Tibial nerve (tissue), 4 donors: ENCODE data around the gene CTXN3. TPM values are rescaled to one million over a fixed set of nuclear protein-coding genes. Genes with fewer than 3 reads are reported as not detected.

ENCODE experiments used
- DNase-seq, 2 donors: peaks; one replicate each; pipeline ENCODE4 v3.0.0-alpha.2; 2019; ENCODE audit warnings: low spot score in 2 of 2
- H3K27ac ChIP-seq, 4 donors: fragments of 200-600 bp; sonication (generic) in 3 of 4; one replicate each; pipeline ENCODE4 v1.5.1; 2017 to 2019; ENCODE audit warnings: mild to moderate bottlenecking in 1 of 4
- H3K27me3 ChIP-seq, 2 donors: fragments of 200-600 bp; sonication (generic) in 1 of 2; one replicate each; pipeline versions ENCODE4 v1.5.1 to v1.6.0; 2017 to 2019
- H3K36me3 ChIP-seq, 3 donors: fragments of 200-600 bp; sonication (generic); one replicate each; pipeline ENCODE4 v1.5.1; 2018 to 2019
- H3K4me1 ChIP-seq, 4 donors: fragments of 200-600 bp; sonication (generic) in 3 of 4; one replicate each; pipeline ENCODE4 v1.5.1; 2017 to 2019
- H3K4me3 ChIP-seq, 4 donors: fragments of 200-600 bp; sonication (generic) in 3 of 4; one replicate each; pipeline ENCODE4 v1.5.1; 2017 to 2019; ENCODE audit warnings: mild to moderate bottlenecking in 1 of 4, moderate library complexity in 1 of 4
- H3K9me3 ChIP-seq, 4 donors: fragments of 200-600 bp; sonication (generic) in 3 of 4; one replicate each; pipeline ENCODE4 v1.5.1; 2017 to 2019
- EP300 ChIP-seq, 2 donors: sonication (generic); formaldehyde crosslinking; IDR thresholded peaks; one replicate each; pipeline ENCODE4 v1.6.1; 2017; ENCODE audit warnings: antibody characterized with exemption in 2 of 2, mild to moderate bottlenecking in 1 of 2
- POLR2A ChIP-seq, 2 donors: fragments of 450-650 bp; IDR thresholded peaks; one replicate each; pipeline ENCODE4 v1.6.1; 2017; ENCODE audit warnings: antibody characterized with exemption in 2 of 2, mild to moderate bottlenecking in 2 of 2, moderate library complexity in 2 of 2
- WGBS, 2 donors: methylation state at CpG; one replicate each; pipeline ENCODE4 v1.1.5; 2018; 5-methylcytosine and 5-hydroxymethylcytosine counted together
- total RNA-seq, 4 donors: library from RNA; depleted of rRNA; stranded (reverse); fragments of >200 nt; gene quantifications; one replicate each; pipeline ENCODE4 v1.1.0, GENCODE V29; 2016
- TF ChIP-seq, protein P1 (sequence below), 5 experiments: fragments of 200-600 bp in 3 of 5; fragments of 450-650 bp in 2 of 5; sonication (generic) in 3 of 5; IDR thresholded peaks; one replicate each; pipeline ENCODE4 v1.5.1; 2016 to 2019; ENCODE audit warnings: antibody characterized with exemption in 5 of 5, mild to moderate bottlenecking in 3 of 5, moderate library complexity in 2 of 5

The CTXN3 gene
- total RNA-seq, 4 donors from 2014 or later = not detected

DNA sequence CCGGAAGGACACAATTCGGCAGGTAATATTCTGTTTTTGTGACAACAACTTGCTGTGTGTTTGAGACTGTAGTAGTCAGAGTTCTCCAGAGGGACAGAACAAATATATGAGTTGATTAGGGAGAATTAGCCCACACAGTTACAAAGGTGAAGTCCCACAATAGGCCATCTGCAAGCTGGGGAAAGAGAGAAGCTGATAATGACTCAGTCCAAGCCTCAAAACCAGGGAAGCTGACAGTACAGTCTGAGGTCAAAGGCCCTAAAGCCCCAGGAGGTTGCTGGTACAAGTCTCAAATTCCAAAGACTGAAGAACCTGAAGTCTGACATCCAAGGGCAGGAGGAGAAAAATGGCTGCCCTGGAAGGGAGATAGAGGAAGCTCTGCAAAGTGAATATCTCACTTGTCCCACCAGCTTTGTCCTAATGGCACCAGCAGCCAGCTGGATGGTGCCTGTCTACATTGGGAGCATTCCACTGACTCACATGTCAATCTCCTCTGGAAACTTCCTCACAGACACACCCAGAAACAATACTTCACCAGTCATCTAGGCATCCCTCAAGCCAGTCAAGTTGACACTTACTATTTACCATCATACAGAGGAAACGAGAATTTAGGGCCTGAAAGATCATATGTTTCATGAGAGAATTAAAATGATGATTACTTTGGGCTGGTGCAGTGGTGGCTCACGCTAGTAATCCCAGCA is 36.3 kb upstream of the CTXN3 start:
- Histone ChIP-seq H3K27ac (no peak overlapping the region), H3K4me1 (peaks cover 0 to 4% (median 0%) of the 10 kb centered on the region in 4 donors), H3K9me3 (no peaks in the 10 kb centered on the region), H3K4me3 (no peak overlapping the region), H3K27me3 (no peaks in the 10 kb centered on the region), H3K36me3 (no peaks in the 10 kb centered on the region)
- WGBS, 2 donors = 97 to 100% methylated on average over 4 of the region's 4 CpGs
- DNase-seq = no peak
- TF ChIP-seq, protein P1, sequence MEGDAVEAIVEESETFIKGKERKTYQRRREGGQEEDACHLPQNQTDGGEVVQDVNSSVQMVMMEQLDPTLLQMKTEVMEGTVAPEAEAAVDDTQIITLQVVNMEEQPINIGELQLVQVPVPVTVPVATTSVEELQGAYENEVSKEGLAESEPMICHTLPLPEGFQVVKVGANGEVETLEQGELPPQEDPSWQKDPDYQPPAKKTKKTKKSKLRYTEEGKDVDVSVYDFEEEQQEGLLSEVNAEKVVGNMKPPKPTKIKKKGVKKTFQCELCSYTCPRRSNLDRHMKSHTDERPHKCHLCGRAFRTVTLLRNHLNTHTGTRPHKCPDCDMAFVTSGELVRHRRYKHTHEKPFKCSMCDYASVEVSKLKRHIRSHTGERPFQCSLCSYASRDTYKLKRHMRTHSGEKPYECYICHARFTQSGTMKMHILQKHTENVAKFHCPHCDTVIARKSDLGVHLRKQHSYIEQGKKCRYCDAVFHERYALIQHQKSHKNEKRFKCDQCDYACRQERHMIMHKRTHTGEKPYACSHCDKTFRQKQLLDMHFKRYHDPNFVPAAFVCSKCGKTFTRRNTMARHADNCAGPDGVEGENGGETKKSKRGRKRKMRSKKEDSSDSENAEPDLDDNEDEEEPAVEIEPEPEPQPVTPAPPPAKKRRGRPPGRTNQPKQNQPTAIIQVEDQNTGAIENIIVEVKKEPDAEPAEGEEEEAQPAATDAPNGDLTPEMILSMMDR (IDR thresholded peaks at IDR 0.05) = no peak
- TF ChIP-seq POLR2A (IDR thresholded peaks at IDR 0.05) (no peak), EP300 (IDR thresholded peaks at IDR 0.05) (no peak)

DNA sequence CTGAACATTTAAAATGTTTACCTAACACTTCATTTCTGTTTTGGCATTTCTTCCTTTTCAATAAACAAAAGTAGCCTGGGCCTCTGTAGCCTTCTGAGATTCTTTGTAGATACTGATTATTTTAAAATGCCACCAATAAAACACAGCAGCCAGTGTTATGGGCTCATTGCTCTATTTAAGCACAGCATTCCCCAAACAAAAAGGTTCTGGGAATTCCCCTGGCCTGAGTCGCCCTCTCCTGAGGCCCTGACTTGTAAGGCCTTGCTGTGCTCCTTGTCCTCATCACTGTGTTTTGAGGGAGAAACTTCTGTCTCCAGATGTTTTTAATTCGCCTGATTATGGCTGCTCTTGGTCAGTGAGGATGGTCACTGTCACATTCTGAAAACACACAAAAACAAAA is 33.0 kb upstream of the CTXN3 start:
- Histone ChIP-seq H3K27me3 (no peaks in the 10 kb centered on the region), H3K4me3 (no peak overlapping the region), H3K9me3 (no peaks in the 10 kb centered on the region), H3K36me3 (no peaks in the 10 kb centered on the region), H3K4me1 (peaks cover 0 to 4% (median 0%) of the 10 kb centered on the region in 4 donors), H3K27ac (no peak overlapping the region)
- TF ChIP-seq POLR2A (IDR thresholded peaks at IDR 0.05) (no peak), EP300 (IDR thresholded peaks at IDR 0.05) (no peak)
- TF ChIP-seq, protein P1 (IDR thresholded peaks at IDR 0.05) = no peak
- WGBS, 2 donors = 48 to 55% methylated on average over 2 of the region's 2 CpGs
- DNase-seq = no peak

DNA sequence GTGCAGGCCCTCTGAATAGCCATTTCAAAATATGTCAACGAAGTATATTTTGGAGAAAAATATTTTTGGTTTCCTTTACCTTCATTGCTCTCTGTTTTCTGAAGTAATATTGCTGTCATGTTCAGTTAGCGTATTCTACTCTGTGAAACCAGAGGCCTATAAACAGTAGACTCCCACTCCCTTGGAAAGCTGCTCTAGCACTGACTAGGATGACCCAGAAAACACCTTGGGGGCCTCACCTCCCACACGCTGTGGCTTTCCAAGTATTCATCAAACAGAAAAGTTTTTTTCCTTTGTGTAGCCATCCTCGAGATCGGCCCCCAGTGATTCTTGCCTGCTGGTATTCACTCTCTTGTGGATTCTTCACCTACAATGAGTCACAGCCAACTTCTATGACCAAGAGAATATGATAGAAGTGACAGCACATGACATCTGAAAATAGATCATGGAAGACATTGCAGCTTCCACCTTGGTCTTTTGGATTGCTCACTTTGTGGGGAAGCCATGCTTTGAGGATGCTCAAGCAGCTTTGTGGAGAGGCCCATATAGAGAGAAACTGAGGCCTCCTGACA is 28.9 kb upstream of the CTXN3 start:
- Histone ChIP-seq H3K9me3 (no peaks in the 10 kb centered on the region), H3K27me3 (no peaks in the 10 kb centered on the region), H3K36me3 (no peaks in the 10 kb centered on the region), H3K4me3 (no peak overlapping the region), H3K27ac (no peak overlapping the region), H3K4me1 (peaks cover 0 to 4% (median 0%) of the 10 kb centered on the region in 4 donors)
- no peak for DNase-seq
- TF ChIP-seq, protein P1 (IDR thresholded peaks at IDR 0.05) = no peak
- TF ChIP-seq EP300 (IDR thresholded peaks at IDR 0.05) (no peak), POLR2A (IDR thresholded peaks at IDR 0.05) (no peak)
- 73 to 81% methylated on average over 5 of the region's 5 CpGs for WGBS, 2 donors

DNA sequence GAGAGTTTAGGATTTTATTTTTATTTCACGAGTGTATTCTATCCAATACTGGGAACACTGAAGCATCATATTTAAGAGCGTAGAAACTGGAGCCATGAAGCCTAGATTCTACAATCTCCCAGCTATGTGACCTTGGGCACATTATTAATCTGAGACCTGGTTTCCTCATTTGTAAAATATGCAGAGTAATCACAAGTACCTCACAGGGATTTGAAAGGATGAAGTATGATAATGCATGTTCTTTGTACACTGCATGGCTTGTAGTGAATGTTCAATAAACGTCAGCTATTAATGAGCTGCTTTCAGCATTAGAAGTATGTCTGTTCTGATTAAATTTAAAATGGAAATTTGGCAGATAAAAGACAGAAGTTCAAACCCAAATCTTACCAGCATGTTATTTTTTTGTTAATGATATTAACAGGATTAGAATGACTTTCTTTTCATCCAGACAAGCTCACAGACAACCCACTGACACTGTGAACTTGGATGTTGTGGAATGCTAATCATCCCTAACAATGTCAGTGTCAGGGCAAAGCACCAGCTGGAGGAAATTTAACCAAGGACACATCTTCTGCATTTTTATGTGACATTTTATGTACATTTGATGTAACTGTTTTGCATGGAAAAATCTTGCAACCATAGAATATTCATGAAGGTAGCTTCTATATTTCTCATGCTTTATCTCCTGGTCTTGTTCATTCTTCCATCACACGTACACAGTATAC is 27.1 kb upstream of the CTXN3 start:
- TF ChIP-seq, protein P1 (IDR thresholded peaks at IDR 0.05) = no peak
- no peak for TF ChIP-seq EP300 (IDR thresholded peaks at IDR 0.05)
- TF ChIP-seq POLR2A (IDR thresholded peaks at IDR 0.05) = no peak
- Histone ChIP-seq H3K4me3 (no peak overlapping the region), H3K4me1 (no peaks in the 10 kb centered on the region), H3K27ac (no peak overlapping the region), H3K27me3 (no peaks in the 10 kb centered on the region), H3K36me3 (no peaks in the 10 kb centered on the region), H3K9me3 (no peaks in the 10 kb centered on the region)
- 60% methylated on average over 4 of the region's 4 CpGs for WGBS, 2 donors
- DNase-seq = no peak

DNA sequence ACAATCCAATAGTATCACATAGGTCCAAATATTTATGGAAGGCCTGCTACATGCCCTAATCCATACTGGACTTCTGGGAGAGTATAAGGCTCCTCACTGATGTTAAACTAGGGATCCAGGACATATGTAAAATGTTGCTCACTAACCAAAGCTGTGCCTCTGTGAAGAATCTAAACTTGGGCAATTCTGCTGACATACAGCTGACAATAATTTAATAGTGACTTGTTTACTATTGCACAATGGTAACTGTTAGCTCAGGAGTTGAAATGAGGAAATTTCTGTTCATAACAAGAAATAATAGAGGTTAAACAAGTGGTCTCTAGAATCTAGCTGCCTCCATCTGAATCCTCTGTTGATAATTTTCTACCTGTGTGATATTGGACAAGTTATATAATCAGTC is 14.9 kb upstream of the CTXN3 start:
- no peak for DNase-seq
- no peaks in the 10 kb centered on the region for H3K4me1 ChIP-seq
- H3K36me3 ChIP-seq = no peaks in the 10 kb centered on the region
- no peaks in the 10 kb centered on the region for H3K27me3 ChIP-seq
- TF ChIP-seq, protein P1 (IDR thresholded peaks at IDR 0.05) = no peak
- no peak for TF ChIP-seq EP300 (IDR thresholded peaks at IDR 0.05)
- TF ChIP-seq POLR2A (IDR thresholded peaks at IDR 0.05) = no peak
- H3K9me3 ChIP-seq = no peaks in the 10 kb centered on the region
- H3K27ac ChIP-seq = no peak overlapping the region
- H3K4me3 ChIP-seq = no peak overlapping the region
